Suprapubic skin (tissue), 3 donors: ENCODE data around the gene DCTPP1.

Experiments
- CTCF ChIP-seq, 2 donors: fragments of 200-600 bp in 1 of 2; fragments of 450-650 bp in 1 of 2; sonication (generic) in 1 of 2; IDR thresholded peaks; one replicate each; pipeline ENCODE4 v1.5.1; 2016 to 2019; ENCODE audit warnings: antibody characterized with exemption in 2 of 2, mild to moderate bottlenecking in 1 of 2, moderate library complexity in 1 of 2
- POLR2A ChIP-seq, 2 donors: fragments of 450-650 bp; IDR thresholded peaks; one replicate each; pipeline ENCODE4 v1.6.1; 2017; ENCODE audit warnings: antibody characterized with exemption in 2 of 2, mild to moderate bottlenecking in 2 of 2, moderate library complexity in 2 of 2

- TF ChIP-seq POLR2A (IDR thresholded peaks at IDR 0.05) = no peak
- TF ChIP-seq CTCF (IDR thresholded peaks at IDR 0.05) = no peak
Measured at GRCh38 chr16:30476991-30477390, 47.2 kb upstream of the DCTPP1 start.
